Stimulated activated CD4-positive, alpha-beta T cell treated with anti-CD3 and anti-CD28 coated beads, Interleukin-1b, Interleukin-23, amount 100 ng/mL, for 1 hour (primary cell): ENCODE data around the gene FITM1.

ENCODE experiments used
- DNase-seq, 2 donors: peaks; one replicate each; pipeline ENCODE4 v3.0.0-alpha.2; 2020; ENCODE audit warnings: low read depth in 2 of 2

FITM1 gene

DNA sequence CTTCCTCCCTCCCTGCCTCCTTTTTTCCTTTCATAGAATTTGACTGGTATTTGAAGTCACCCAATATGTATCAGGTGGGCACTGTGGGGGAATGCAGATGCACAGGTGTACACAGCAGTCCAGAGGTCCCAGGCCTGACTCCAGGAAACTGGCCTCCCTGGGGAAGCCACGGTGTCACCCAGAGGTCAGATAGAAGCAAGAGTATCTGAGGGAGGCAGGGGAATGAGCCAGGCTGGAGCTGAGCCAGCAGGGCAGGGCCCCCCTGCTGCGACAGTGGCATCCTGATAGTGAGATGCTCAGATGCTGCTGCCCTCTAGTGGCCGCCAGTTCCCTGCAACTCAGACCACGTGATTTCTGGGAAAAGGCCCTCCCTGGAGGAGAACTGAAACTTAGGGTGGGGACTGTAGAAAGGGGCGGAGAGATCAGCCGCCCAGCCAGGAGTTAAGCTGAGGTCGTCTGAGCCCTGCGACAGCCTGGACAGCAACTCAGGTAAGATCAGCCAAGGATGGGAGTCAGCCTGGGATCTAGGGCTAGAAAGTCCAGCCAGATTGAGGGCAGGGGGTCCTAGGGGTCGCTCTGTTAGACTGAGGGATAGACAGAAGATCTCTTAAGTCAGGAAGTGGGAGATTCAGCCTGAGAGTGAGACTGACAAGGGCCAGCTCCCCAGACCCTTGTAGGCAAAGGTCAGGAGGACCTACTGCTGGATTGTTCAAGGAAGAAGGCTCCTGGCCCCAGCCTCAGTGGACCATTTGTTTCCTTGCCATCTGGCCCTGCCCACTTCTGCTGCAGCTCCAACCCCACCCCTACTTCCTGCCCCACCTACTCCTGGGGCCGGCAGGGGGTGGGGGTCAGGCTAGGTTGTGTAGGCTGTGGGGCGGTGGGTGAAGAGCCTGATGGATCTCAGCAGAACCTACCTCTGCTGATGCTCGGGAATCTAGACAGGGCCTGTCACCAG is 30.7 kb downstream of the FITM1 start, which contains the start of gene IRF9:
TSS of gene IRF9 (plus strand) at position 416 of the 955 bp plus-strand sequence. CDS start 880 bp downstream, outside the sequence.
- DNase-seq, result peak; percentile 95 to 98

DNA sequence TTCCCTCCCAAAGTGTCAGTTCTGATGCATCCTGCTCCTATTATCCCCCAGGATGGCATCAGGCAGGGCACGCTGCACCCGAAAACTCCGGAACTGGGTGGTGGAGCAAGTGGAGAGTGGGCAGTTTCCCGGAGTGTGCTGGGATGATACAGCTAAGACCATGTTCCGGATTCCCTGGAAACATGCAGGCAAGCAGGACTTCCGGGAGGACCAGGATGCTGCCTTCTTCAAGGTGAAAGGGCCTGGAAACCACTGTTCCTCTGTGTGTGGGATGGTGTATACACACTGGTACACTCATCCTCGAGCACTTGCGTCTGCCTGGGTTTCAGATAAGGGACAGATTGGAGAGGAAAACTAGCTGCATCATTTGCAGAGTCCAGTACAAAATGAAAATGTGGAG is 31.6 kb downstream of the FITM1 start:
- DNase-seq, result no peak

DNA sequence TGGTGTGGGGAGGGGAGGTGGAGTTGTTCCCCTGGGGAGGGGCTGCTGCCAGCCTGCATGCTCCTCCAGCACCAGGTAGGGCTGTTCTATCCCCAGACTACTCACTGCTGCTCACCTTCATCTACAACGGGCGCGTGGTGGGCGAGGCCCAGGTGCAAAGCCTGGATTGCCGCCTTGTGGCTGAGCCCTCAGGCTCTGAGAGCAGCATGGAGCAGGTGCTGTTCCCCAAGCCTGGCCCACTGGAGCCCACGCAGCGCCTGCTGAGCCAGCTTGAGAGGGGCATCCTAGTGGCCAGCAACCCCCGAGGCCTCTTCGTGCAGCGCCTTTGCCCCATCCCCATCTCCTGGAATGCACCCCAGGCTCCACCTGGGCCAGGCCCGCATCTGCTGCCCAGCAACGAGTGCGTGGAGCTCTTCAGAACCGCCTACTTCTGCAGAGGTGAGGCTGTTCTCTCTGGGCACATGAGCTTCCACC is 34.1 kb downstream of the FITM1 start:
- DNase-seq, result no peak

DNA sequence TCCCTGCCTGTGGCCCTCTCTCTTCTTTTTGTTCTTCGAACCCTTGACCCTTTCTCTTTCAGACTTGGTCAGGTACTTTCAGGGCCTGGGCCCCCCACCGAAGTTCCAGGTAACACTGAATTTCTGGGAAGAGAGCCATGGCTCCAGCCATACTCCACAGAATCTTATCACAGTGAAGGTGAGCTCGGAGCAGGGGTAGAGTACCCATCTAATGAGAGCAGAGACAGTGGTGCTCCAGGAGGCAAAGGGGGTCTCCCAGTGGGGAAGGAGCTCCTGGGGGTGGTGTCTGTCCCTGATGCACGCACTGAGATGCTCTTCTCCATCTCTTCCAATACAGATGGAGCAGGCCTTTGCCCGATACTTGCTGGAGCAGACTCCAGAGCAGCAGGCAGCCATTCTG is 35.3 kb downstream of the FITM1 start:
- DNase-seq, result no peak

DNA sequence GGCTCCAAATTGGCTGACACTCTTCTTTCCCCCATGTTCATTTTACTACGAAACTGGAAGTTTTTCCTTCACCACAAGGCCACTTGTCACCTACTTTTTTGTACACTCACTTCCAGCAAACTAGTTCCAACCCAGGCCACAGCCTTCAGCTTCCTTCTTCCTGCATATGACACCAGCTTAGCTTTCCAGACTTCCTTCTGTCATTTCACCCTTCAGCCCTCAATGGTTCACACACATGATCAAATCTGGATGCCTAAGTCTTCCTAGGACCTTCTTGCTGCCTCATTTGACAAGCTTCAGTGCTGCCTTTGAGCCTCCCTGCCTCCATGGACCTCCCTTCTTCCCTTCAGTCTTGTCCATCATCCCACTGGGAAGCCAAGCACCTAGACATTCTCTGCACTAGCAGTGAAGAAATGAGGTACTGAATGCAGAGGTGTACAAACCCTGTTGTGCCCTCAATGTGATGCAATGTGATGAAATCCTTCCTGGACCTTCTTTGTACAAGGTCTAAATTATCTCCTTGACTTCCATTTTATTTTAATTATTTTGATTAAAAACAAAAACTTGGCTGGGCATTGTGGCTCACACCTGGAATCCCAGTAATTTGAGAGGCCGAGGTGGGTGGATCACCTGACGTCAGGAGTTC is 37.1 kb downstream of the FITM1 start:
- no peak for DNase-seq

DNA sequence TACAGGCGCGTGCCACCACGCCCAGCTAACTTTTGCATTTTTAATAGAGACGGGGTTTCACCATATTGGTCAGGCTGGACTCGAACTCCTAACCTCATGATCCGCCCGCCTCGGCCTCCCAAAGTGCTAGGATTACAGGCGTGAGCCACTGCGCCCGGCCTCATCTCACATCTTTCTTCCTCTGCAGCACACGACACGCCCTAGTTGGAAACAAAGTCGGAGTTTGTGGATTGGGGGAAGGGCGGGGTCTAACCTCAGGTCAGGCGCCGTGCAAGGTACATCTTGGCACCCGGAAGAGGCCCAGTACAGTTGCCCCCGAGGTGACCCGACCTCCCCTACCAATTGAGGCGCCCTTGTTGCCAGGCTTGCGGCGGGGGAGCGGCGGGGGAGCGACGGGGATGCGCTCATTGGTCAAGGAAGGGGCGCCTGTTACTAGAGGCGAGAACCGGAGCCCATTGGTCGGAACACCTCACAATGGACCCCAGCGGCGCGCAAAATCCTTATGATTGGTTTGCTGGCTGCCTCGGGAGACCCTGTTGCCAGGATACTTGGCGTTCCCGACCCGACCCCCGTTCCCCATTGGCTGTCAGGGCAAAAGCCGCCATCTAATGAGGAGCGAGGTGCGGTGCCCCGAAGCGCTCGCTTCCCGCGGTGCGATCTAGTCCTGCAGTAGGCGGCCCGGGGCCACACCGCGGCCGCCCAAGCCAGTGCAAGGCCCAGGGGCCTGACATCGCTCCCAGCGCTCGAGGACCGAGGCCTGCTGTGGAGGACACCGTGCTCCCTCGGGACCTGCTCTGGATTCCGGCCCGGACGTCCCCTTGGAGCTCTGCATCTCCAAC is 41.2 kb downstream of the FITM1 start, which contains the start of gene REC8:
TSS of gene REC8 (plus strand) at position 659 of the 839 bp plus-strand sequence. CDS start 473 bp downstream, outside the sequence.
- DNase-seq, result peak in 1 of 2 donors; percentile 38

DNA sequence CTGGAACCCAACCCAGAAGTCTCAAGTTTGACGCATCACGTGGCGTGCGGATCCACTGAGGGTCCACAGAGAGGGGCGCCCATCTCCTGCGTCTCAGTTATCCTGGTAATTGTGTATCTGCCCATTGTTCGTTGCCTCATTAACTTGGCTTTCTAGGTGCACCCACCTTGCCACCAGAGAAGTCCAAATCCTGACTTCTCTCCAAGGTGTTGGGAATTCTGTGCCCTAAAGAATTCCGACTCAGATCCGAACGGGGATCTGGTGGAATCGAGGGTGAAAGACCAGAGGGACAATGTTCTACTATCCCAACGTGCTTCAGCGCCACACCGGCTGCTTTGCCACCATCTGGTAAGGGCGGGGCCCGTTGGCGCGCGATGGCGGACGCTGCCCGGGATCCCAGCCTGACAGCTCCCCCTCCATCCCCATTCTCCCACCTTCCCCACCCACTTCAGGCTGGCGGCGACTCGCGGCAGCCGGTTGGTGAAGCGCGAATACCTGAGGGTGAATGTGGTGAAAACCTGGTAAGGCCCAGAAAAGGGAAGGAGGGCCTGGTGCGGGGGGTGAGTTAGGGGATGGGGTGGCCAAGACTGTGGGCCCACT is 41.9 kb downstream of the FITM1 start:
- DNase-seq, result no peak

DNA sequence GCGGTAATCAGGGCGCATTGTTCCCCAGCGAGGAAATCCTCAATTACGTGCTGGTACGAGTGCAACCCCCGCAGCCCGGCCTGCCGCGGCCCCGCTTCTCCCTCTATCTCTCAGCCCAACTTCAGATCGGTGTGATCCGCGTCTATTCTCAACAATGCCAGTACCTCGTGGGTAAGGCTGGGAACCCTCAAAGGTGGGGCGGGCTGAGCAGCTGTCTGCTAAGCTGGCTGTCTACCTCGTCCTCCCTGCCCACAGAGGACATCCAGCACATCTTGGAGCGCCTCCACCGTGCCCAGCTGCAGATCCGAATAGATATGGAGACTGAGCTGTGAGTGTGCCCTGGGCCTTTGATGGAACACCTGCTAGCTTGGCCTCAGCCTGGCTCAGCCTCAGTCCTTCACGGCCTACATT is 42.4 kb downstream of the FITM1 start:
- no peak for DNase-seq

DNA sequence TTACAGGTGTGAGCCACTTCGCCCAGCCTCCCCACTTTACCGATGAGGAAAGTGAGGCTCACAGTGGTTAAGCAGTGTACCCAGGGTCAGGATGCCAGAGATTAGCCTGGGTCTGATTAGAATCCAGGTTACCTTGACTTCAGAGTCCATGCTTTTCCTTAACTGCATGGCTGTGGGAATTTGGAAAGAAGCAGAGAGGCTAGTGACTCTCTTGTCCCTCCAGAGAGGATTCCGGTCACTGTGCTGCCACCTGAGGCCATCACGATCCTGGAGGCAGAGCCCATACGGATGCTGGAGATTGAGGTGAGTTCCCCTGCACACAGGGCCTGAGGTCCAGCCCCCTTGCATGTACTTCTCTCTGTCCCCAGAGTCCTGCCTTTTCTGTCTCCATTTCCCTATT is 46.1 kb downstream of the FITM1 start:
- no peak for DNase-seq

DNA sequence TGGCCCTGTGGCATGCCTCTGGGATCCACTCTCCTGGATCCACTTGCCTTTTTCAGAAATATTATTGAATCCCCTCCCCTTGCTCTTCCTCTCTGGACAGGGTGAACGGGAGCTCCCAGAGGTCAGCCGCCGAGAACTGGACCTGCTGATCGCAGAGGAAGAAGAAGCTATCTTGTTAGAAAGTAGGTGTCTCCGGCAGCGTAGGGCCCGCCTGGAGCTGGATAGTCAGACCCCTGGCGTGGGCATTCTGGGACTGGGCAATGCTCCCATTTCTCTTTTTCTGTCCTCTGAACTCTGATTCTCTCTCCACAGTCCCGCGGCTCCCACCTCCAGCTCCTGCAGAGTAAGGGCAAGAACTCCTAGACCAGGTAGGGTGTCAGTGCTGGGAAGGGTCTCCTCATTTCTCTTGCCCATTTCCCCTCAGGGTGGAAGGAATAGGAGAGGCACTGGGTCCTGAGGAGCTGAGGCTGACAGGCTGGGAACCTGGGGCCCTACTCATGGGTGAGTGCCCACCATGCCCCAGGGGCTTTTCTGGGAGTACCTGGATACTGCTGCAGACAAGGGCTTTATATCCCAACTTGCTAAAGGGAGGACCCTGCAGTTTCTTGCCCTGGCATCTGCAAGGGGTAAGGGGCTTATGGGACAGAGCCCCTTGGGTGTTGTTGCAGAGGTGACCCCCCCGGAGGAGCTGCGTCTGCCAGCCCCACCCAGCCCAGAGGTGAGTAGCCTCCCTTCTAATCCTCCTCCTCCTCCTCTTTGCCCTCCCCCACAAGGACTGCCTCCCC is 46.8 kb downstream of the FITM1 start:
- DNase-seq, result no peak

DNA sequence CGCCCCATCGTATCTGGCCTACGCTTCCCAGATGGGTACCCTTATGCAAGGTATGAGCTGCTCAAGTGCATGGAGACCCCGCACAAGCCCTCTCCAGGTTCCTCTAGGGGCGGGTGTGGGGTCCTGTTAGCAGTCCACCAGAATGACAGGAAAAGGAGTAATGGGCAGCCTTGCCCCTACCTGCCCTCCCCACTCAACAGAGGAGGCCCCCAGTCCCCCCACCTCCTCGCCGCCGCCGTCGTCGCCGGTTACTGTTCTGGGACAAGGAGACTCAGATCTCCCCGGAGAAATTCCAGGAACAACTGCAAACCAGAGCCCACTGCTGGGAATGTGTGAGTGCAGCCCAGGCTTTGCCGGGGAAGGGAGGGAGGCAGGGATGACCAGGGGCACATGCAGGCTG is 47.4 kb downstream of the FITM1 start:
- no peak for DNase-seq

DNA sequence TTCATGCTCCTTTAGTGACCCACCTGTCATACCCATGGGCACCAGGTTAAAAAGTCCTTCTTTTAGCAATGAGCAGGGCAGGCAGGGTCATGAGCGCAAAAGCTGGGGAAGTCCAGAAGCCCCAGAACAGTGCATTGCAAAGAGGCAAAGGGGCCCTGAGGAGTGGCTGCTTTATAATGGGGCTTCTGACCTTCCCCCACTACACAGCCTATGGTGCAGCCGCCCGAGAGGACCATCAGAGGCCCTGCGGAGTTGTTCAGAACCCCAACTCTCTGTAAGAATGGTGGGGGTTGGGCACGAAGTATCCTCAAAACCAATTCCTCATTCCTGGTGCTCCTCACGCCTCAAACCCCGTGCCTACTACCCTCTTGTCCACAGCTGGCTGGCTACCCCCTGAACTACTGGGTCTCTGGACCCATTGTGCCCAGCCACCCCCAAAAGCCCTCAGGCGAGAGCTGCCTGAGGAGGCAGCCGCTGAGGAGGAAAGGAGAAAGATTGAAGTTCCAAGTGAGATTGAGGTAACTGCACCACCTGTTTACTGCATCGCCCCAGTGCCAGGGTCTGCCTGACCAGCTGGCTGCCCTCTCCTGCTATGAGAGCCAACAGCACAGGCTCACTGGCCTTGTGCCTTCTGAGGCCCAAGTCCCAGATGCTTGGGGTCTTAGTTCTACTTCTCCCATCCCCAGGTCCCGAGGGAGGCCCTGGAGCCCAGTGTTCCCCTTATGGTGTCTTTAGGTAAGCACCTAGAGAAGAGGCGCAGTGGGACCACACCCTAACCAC is 48.1 kb downstream of the FITM1 start:
- DNase-seq, result no peak

DNA sequence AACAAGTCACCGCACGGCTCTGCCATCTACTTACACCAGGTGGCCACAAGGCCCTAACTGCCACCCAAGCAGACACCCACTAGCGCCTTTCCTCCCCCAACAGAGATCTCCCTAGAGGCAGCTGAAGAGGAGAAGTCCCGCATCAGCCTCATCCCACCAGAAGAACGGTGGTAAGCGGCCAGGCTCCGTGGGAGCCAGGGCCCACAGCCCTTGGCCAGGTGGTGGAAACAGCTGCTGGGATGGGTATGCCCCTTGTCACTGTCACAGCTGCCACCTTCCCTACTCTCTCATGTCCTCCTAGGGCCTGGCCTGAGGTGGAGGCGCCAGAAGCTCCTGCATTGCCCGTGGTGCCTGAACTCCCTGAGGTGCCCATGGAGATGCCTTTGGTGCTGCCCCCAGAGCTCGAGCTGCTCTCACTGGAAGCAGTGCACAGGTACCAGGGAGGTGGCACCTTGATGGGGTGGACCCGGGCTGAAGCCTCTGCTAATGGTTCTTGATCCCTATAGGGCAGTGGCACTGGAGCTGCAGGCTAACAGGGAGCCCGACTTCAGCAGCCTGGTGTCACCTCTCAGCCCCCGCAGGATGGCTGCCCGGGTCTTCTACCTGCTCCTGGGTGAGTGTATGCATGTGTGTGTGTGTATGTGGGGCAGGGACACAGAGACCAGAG is 49.0 kb downstream of the FITM1 start:
- DNase-seq, result no peak

DNA sequence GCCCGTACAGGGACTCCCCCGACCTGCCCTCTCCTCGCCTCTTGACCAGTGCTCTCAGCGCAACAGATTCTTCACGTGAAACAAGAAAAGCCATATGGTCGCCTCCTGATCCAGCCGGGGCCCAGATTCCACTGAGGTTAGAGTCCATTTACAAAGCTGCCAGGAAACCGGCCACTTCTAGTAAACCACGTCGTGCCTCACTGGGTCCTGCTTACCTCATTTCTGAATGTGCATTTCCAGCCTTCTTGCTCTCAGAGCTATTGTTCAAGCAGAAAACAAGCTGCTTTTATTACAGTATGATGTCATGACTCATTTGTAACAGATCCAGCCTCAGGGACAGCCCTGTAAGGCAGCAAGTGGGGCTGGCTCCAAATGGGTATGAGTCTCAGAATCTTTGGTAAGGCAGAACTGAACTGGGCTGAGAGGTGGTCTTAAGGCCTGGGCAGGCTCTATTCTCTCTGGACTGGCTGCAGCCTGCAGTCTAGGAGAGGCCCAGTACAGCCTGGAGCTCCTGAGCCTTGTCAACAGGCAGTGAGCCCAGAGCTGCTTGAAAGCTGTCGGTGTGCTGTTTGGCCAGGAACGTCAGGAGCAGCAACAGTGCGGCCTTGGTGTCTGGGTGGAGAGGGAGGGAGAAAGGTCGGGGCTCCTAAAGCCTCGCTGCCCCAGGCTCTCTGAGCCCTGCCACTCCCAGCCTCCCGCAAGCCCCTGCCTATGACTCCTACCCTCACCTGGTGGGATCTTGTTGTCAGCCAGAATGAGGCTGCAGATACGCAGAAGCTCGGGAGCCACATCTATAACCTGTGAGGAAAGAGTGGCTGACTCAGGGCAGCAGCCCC is 49.7 kb downstream of the FITM1 start:
- no peak for DNase-seq

DNA sequence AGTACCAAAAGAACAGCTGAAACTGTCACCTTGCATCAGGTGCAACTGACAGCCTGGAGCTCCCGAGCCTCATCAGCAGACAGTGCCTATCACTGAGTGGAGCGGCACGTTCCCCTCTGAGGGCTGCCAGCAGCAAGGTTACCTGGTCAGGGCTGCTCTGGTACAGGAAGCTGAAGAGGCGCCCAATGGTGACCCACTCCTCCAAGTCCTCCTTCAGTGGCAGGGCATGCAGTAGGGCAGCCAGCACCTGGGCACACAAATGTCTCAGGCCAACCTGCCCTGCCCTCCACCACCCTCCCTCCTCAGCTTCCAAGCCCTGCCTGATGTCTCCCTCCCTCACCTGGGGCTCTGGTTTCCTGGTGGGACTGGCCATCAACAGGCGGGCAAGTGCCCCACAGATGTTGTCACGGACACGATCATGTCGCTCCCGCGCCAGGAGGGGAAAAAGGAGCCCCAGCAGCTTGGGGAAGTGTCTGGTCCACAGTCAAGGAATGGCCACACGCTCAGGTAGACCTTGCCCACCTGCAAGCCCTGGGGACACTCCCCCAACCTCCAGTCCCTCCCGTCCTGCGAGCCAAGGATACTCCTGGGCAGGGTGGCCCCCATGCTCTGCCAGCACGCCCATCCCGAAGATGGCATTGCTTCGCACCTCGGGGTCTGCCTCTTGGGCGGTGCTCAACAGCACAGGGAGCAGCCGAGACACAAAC is 51.1 kb downstream of the FITM1 start:
- no peak for DNase-seq
